Measurements from ENCODE around the gene DHX16.
A peak's percentile ranks its signal among the peaks of the same experiment; 100 is the strongest.
"Not testable (repeated sequence)": the region's sequence is repeated elsewhere in the genome, so short reads cannot be mapped to it uniquely, and the experiment has no call there.

DHX16 gene

GRCh38 chr6:30678964-30679726 lies 6.3 kb upstream of the DHX16 start:
- DNase-seq (ENCODE audit: low read depth): peak; percentile 89

DNA sequence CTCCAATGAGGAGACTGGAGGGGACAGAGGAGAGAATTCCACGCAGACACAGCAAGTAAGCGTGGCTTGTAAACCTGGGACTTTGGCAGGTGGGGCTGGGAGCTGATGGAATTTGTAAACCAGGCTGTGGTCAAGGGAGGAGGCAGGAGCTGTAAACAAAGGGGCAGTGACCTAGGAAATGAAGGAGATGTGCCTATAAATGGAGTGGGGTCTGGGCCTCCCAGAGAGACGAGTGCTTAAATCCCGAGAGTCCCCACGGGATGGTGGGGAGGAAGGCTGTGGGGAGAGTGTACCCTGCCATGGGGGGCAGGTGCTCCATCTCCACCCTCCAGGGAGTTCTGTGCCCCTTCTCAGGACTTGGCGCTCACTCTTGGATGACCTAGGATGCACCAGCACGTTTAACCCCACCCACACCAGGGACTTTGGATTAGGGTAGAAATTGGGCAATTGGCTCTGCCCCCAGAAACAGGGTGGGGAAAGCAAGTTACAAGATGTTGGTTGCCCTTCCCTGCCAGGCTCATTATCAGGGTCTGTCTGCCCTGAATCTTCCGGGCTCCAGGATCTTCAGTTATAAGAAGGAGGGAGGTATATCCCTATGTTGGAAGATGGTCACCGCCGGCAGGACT lies 4.0 kb upstream of the DHX16 start:
- DNase-seq (ENCODE audit: low read depth): no peak

- no peak for DNase-seq (ENCODE audit: low read depth)
Measured at GRCh38 chr6:30670760-30671527, 1.9 kb downstream of the DHX16 start.

- not testable (repeated sequence) for DNase-seq (ENCODE audit: low read depth)
Measured at GRCh38 chr6:30666300-30666699, 6.5 kb downstream of the DHX16 start.

DNA sequence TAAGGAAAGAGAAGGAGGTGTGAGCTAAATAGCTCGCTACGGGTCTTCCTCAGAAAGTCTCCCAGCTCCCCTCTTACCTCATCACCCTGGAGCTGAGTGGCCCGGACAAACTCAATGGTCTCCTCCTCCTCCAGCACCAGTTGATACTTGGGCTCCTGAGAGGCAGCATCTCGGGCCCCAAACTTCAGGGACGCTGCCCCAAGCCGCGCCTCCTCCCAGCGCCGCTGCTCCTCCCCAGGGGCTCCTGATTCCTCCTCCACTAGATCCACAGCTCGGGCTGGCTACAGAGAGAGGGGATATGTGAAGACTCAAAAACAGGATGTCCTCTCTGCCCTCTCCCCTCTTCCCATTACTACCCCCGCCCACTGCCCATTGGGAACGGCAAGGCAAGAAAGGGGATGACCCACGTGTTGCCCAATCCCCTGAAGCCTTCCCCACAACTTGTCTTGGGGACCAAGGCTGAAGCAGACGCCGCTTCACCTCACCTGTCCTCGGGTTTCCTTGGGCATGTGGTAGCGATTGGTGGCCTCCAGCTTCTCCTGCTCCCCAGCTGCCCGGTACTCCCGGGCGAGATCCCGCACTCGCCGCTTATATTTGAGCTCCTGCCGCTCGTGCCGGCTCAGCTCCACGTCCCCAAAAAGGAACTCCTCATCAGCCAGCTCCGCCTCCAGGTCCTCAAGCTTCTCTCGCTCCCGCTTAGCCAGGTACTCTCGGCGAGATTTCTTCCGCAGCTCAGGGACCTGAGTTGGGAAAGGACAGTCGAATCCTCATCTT lies 7.6 kb downstream of the DHX16 start:
- no peak for DNase-seq (ENCODE audit: low read depth)

GRCh38 chr6:30657922-30658321 lies 14.9 kb downstream of the DHX16 start:
- not testable (repeated sequence) for DNase-seq (ENCODE audit: low read depth)

DNA sequence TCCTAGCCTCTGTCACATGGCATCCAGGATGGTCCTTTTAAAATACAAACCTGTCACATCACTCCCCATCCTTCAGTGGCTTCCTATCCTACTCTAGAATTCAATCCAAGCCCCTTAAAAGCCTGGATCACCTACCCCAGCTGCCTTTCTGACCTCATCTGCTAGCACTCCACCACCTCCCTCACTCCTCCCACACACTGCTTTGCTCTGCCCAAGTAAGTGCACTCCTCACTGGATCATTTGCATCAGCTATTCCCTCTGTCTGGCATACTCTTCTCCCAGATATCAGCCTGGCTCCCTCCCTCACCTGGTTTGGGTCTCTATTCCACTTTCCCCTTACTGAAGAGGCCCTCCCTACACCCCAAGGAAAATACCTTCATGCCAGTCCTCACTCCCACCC lies 15.4 kb downstream of the DHX16 start:
- no peak for DNase-seq (ENCODE audit: low read depth)

GRCh38 chr6:30656513-30656912 lies 16.3 kb downstream of the DHX16 start:
- DNase-seq (ENCODE audit: low read depth): no peak

- DNase-seq (ENCODE audit: low read depth): no peak
Measured at GRCh38 chr6:30655743-30656094, 17.1 kb downstream of the DHX16 start.

GRCh38 chr6:30654798-30655742 lies 17.7 kb downstream of the DHX16 start:
- DNase-seq (ENCODE audit: low read depth): no peak

DNA sequence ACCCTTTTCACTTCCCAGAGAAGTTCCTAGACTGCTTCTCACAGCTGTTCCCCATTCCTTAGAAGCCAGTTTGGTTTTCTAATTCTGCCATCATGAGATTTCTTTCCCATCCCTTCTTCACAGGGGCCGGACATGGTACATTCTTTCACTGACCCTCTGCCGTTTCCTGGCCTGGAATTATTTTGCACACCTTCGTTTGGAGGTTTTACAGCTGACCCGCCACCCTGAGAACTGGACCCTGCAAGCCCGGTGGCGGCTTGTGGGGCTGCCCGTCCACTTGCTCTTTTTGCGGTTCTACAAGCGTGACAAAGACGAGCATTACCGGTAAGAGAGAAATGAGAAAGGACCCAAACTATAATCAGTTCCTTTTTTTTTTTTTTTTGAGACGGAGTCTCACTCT lies 21.7 kb downstream of the DHX16 start:
- no peak for DNase-seq (ENCODE audit: low read depth)

DNA sequence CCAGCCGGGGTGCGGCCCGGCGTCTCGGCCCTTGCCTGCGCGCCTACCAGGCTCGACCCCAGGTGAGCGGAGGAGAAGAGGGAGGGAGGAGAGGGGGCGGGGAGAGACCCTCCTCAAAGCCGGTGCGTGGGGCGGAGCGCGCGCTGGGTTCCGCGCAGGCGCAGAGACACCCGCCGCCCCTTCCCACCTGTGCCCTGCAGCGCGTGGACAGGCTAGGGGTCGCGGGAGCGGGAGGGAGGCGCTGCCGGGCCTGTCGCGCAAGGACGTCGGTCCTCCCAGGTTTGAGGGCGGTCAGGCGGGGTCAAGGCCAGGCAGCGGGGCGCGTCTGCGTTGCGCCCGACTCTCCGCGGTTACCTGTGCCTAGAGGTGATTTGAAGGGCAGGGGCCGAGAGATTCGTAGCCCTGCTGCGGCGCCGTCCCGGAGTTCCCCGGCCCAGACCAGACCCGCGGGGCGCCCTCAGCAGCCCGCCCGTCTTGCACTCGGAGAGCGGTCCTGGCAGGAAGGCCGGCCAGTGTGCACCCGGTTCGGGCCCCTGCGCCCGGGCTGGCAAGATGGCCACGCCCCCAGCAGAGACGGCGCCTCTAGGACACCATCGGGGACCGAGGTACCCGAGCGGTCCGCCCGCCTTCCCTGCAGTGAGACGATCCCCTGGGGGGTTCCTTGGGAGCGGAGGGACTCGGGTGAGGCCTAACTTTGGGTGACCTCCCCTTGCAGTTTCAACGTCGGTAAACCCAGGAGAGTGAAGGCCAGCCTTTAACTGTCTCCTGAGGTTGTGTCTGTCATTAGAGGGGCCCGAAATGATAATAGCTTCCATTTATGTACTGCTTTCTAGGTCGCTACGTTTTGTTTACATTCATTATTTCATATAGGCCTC lies 25.3 kb downstream of the DHX16 start:
- DNase-seq (ENCODE audit: low read depth): peak; percentile 75

GRCh38 chr6:30646450-30647241 lies 26.2 kb downstream of the DHX16 start, which contains the start of gene C6orf136:
Gene C6orf136, plus strand, starts transcription at chr6:30647133. Its CDS starts 99 bp downstream, at chr6:30647232.
- peak; percentile 86 for DNase-seq (ENCODE audit: low read depth)

DNA sequence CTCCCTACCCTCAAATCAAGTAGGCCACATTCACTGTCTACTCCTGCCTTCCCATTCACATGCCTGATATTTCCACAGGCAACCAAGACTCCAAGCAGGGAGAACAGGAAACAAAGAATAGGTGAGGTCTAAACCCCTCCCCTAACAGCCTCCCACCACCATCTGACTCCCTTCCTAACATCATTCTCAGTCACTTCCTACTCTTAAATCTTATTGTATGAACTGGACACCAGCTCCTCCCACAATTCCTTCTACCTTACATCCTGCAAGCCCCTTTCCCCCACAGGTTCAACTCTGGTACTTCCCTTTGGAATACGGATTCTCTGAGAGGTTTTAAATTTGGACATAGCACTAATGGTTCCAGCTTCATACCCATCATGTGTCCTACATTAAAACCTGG lies 26.8 kb downstream of the DHX16 start:
- no peak for DNase-seq (ENCODE audit: low read depth)

DNA sequence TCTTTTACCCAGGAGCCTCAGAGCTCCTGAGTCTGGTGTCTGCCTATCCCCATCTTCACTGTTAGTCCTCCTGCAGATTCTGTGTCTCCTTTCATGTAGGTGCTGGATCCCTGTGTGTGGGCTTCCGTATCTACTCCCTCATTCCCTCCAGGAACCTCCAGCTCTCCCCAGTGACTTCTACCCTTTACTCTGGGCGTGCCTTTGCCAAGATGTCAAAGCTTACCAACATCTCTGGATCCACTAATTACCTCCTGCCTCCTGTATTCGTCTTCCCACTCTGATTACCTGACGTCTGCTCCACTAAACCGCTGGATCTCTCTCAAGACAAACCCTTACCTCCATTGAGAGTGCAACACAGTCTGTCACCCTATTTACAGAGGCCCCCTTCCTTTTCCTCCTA lies 28.0 kb downstream of the DHX16 start:
- DNase-seq (ENCODE audit: low read depth): no peak

DNA sequence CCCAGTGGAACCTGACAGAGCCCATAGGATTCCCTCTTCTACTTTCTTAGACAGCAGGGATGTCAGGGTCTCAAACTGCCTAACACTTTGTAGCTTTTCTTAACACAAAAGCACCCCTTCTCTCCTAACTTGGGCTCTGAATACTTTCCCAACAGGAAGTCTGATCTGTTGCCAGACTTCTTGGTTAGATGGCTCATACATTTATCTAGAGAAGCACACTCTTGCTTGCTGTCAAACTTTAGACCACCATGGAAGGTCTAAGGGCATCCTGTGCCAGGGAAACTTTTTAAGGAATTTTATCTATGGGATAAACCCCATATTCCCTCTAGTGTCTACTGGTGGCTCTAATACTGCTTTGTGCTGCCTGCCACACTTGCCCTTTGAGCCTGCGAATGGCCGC lies 29.1 kb downstream of the DHX16 start:
- no peak for DNase-seq (ENCODE audit: low read depth)

DNA sequence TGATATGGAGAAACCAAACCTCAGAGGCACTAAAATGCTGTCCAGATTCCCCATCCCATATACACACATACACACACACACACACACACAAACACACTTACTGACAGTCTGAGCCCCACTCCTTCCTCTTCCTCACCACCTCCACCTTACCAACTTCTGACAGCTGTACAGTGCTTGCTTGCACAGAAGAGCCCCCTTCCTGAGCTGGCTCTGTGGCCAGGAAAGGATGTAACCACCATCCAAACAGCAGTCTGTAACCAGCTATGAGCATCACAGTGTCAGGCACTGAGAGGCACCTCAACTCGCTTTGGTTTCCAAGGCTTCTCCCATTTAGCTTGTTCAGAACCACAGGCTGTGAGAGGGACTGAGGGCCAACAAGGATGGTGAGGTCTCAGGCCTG lies 31.8 kb downstream of the DHX16 start:
- DNase-seq (ENCODE audit: low read depth): no peak

DNA sequence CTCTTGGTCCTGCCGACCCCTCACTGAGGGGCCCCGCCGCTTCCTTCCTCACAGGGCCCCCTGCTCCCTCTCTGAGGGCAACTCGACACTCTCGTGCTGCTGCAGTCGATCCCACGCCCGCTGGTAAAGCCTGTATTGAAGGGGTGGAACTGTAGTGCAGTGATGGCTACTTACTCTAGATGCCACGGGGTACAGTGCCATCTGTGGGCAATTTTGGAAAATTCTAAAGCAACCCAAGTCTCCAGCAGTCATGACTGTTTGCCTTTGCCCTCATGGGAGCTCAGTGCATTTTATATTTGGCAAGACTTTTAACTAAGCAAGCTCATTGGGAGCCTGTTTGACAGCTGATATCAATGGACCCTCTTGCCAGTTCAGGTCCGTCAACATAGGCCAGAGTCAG lies 32.3 kb downstream of the DHX16 start:
- no peak for DNase-seq (ENCODE audit: low read depth)

DNA sequence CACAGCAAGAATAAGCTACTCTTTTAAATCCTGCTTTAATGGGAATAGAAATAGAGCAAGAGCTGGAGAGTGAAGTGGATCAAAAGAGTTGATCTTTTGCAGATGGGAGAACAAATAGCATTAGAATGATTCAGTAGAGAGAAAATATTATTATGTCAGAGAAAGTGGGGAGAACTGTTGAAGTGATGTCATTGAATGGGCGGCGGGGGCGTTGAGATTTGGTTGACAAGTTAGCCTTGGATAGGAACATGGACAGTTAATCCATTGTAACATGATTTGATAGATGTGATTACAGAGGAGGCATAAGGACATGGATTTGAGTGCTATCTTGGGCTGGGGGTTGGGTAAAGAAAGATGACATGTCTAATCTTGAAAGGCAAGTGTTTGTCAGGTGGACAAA lies 37.0 kb downstream of the DHX16 start:
- DNase-seq (ENCODE audit: low read depth): no peak

All from activated T-cell treated with anti-CD3 and anti-CD28 coated beads for 24 hours (primary cell).